Measurements from ENCODE around the gene FBLN1. TPM values are rescaled to one million over a fixed set of nuclear protein-coding genes. Genes with fewer than 3 reads are reported as not detected.
A peak's percentile ranks its signal among the peaks of the same experiment; 100 is the strongest.

Gene FBLN1
- total and polyA plus RNA-seq, 9 of the 15 experiments (the other 6 are each of a cell fraction or from before 2014, with no cell fraction given): 0.66 TPM; not detected in 8

- in situ Hi-C loops (cut with MboI): loop anchor here (10.0 kb wide), 1 partner anchor 352 kb away; no protein-coding TSS in a partner anchor
- Histone ChIP-seq H3K4me1 (replicated peaks in 1 of 2; ENCODE audit: control insufficient read depth in 2 of 2, insufficient read depth in 2 of 2, low read length in 2 of 2) (no peaks in the 10 kb centered on the region), H4K20me1 (replicated peaks; ENCODE audit: control insufficient read depth, insufficient read depth, low read length) (no peaks in the 10 kb centered on the region), H3K9me3 (replicated peaks; ENCODE audit: control insufficient read depth, insufficient read depth, low read depth, low read length) (no peaks in the 10 kb centered on the region), H3K27me3 (ENCODE audit: control insufficient read depth in 2 of 2, insufficient read depth in 2 of 2, low read length in 2 of 2) (peaks cover 4 to 46% of the 10 kb centered on the region in 2 experiments; a peak in 3 of 5 replicates), H3K4me3 (no peak overlapping the region), H2AFZ (ENCODE audit: low read depth, low read length) (no peak overlapping the region), H3K27ac (ENCODE audit: extremely low read depth, low read depth, low read length) (no peak overlapping the region), H3K79me2 (ENCODE audit: control insufficient read depth, insufficient read depth, low read length) (no peaks in the 10 kb centered on the region), H3K36me3 (ENCODE audit: control insufficient read depth, insufficient read depth, low read length) (no peaks in the 10 kb centered on the region), H3K9ac (ENCODE audit: insufficient read depth in 1 of 2, low read depth in 2 of 2, low read length in 2 of 2) (no peak overlapping the region), H3K4me2 (ENCODE audit: insufficient read depth, low read length) (no peak overlapping the region), H3K9me1 (ENCODE audit: control insufficient read depth, insufficient read depth, low read length) (no peaks in the 10 kb centered on the region)
- ChIA-PET POLR2A (no interaction called here), CTCF (ENCODE audit: low intra/inter-chr PET ratio) (no interaction called here)
- no peak for TF ChIP-seq ZNF197 (CRISPR knock-in tag; IDR thresholded peaks at IDR 0.05; ENCODE audit: low read depth)
- peak; percentile 24; the same call in 1 of the 2 replicates for TF ChIP-seq NFIC (IDR thresholded peaks at IDR 0.05)
- WGBS (ENCODE audit: insufficient coverage, low coverage, missing lambda C conversion rate): 9% methylated on average over 5 of the region's 8 CpGs
- no peak for DNase-seq (ENCODE audit: extremely low read depth in 1 of 4, low spot score in 3 of 4)
- intact Hi-C loops (cut with micrococcal nuclease): no loop called here
- ATAC-seq: no peak
- no TSS peak for BruUV-seq (replicated peaks)
- no peak for FAIRE-seq
These were observed 45.9 kb upstream of the FBLN1 start for GRCh38 chr22:45456811-45457210.

- Histone ChIP-seq H3K9me1 (ENCODE audit: control insufficient read depth, insufficient read depth, low read length) (no peaks in the 10 kb centered on the region), H3K27ac (ENCODE audit: extremely low read depth, low read depth, low read length) (no peak overlapping the region), H3K79me2 (ENCODE audit: control insufficient read depth, insufficient read depth, low read length) (no peaks in the 10 kb centered on the region), H3K9me3 (replicated peaks; ENCODE audit: control insufficient read depth, insufficient read depth, low read depth, low read length) (no peaks in the 10 kb centered on the region), H3K27me3 (ENCODE audit: control insufficient read depth in 2 of 2, insufficient read depth in 2 of 2, low read length in 2 of 2) (peaks cover 4 to 36% of the 10 kb centered on the region in 2 experiments; a peak in 3 of 5 replicates), H3K4me2 (ENCODE audit: insufficient read depth, low read length) (no peak overlapping the region), H3K4me1 (replicated peaks in 1 of 2; ENCODE audit: control insufficient read depth in 2 of 2, insufficient read depth in 2 of 2, low read length in 2 of 2) (no peaks in the 10 kb centered on the region), H4K20me1 (replicated peaks; ENCODE audit: control insufficient read depth, insufficient read depth, low read length) (no peaks in the 10 kb centered on the region), H3K36me3 (ENCODE audit: control insufficient read depth, insufficient read depth, low read length) (no peaks in the 10 kb centered on the region), H2AFZ (ENCODE audit: low read depth, low read length) (no peak overlapping the region), H3K4me3 (no peak overlapping the region), H3K9ac (ENCODE audit: insufficient read depth in 1 of 2, low read depth in 2 of 2, low read length in 2 of 2) (no peak overlapping the region)
- 0% methylated on average over 11 of the region's 13 CpGs for WGBS (ENCODE audit: insufficient coverage, low coverage, missing lambda C conversion rate)
- intact Hi-C loops (cut with micrococcal nuclease) (no loop called here), in situ Hi-C loops (cut with MboI) (loop anchor here (10.0 kb wide), 1 partner anchor 354 kb away; no protein-coding TSS in a partner anchor)
- ATAC-seq (no peak), FAIRE-seq (no peak), DNase-seq (ENCODE audit: extremely low read depth in 1 of 4, low spot score in 3 of 4) (no peak)
- ChIA-PET CTCF (ENCODE audit: low intra/inter-chr PET ratio) (no interaction called here), POLR2A (no interaction called here)
- BruUV-seq (replicated peaks): no TSS peak
- no peak for TF ChIP-seq MCM7 (IDR thresholded peaks at IDR 0.05)
- no peak for TF ChIP-seq CHD1 (IDR thresholded peaks at IDR 0.05; ENCODE audit: low read length)
- no peak for TF ChIP-seq ZNF280B (CRISPR knock-in tag; IDR thresholded peaks at IDR 0.05)
- no peak for TF ChIP-seq MTA1 (IDR thresholded peaks at IDR 0.05; ENCODE audit: borderline replicate concordance)
- TF ChIP-seq ZNF174 (CRISPR knock-in tag; IDR thresholded peaks at IDR 0.05): no peak
- no peak for TF ChIP-seq IFI16 (CRISPR knock-in tag; IDR thresholded peaks at IDR 0.05)
- TF ChIP-seq SOX6 (IDR thresholded peaks at IDR 0.05): no peak
These were observed 44.2 kb upstream of the FBLN1 start for GRCh38 chr22:45458532-45458931.

Measured in K562 (cell line).